Measurements from ENCODE around the gene MEMO1. TPM values are rescaled to one million over a fixed set of nuclear protein-coding genes. Genes with fewer than 3 reads are reported as not detected.

MEMO1 gene
- polyA plus RNA-seq, 1 donor (not counting 4 experiments of a cell fraction or from before 2014, with no cell fraction given), result 125 TPM

- peaks cover 96% of the 10 kb centered on the region for H3K79me2 ChIP-seq (ENCODE audit: control insufficient read depth, insufficient read depth, low read length)
- H3K9me3 ChIP-seq (ENCODE audit: control insufficient read depth, low read depth, low read length), result no peaks in the 10 kb centered on the region
- H4K20me1 ChIP-seq (ENCODE audit: control insufficient read depth, extremely low read depth, insufficient read depth, low read length), result peaks cover 10% of the 10 kb centered on the region
- H3K4me1 ChIP-seq (ENCODE audit: control insufficient read depth, extremely low read depth, insufficient read depth, low read length), result no peaks in the 10 kb centered on the region
- no peaks in the 10 kb centered on the region for H3K9me1 ChIP-seq (ENCODE audit: control insufficient read depth, extremely low read depth, insufficient read depth, low read length)
- H3K4me2 ChIP-seq (ENCODE audit: control insufficient read depth, extremely low read depth, insufficient read depth, low read depth, low read length), result no peak overlapping the region
- H3K27me3 ChIP-seq (ENCODE audit: control insufficient read depth, extremely low read depth, insufficient read depth, low read length), result no peaks in the 10 kb centered on the region
- H3K27ac ChIP-seq (ENCODE audit: control insufficient read depth, insufficient read depth, low read length), result no peak overlapping the region
- H3K9ac ChIP-seq (ENCODE audit: control insufficient read depth, extremely low read depth, insufficient read depth, low read length), result no peak overlapping the region
- no peak overlapping the region for H2AFZ ChIP-seq (ENCODE audit: control insufficient read depth, low read length)
- H3K36me3 ChIP-seq (ENCODE audit: control insufficient read depth in 2 of 2, extremely low read depth in 1 of 2, insufficient read depth in 2 of 2, low read length in 2 of 2), result no peaks in the 10 kb centered on the region
- dilution Hi-C loops (cut with MboI; ENCODE audit: extremely low pct_ligation_motif_present, low sequenced_read_pairs), result no loop called here
- H3K4me3 ChIP-seq (ENCODE audit: control insufficient read depth in 2 of 3, extremely low read depth in 1 of 3, insufficient read depth in 2 of 3, low read depth in 1 of 3, low read length in 3 of 3), result no peak overlapping the region
- TF ChIP-seq EZH2 (IDR thresholded peaks at IDR 0.05; ENCODE audit: low read length) (no peak), CTCF (optimal IDR thresholded peaks at IDR 0.05 in 1 of 3, IDR thresholded peaks at IDR 0.05 in 1 of 3, conservative IDR thresholded peaks at IDR 0.05 in 1 of 3; ENCODE audit: extremely low read depth in 1 of 3, insufficient read depth in 2 of 3, low read length in 3 of 3) (no peak)
- FAIRE-seq, result no peak
- DNase-seq (ENCODE audit: low read depth, low spot score), result no peak
Observed at GRCh38 chr2:31973665-31974064, 37.1 kb downstream of the MEMO1 start.

- no peak for FAIRE-seq
- no peaks in the 10 kb centered on the region for H3K9me1 ChIP-seq (ENCODE audit: control insufficient read depth, extremely low read depth, insufficient read depth, low read length)
- H3K4me1 ChIP-seq (ENCODE audit: control insufficient read depth, extremely low read depth, insufficient read depth, low read length), result no peaks in the 10 kb centered on the region
- no peaks in the 10 kb centered on the region for H3K27me3 ChIP-seq (ENCODE audit: control insufficient read depth, extremely low read depth, insufficient read depth, low read length)
- dilution Hi-C loops (cut with MboI; ENCODE audit: extremely low pct_ligation_motif_present, low sequenced_read_pairs), result no loop called here
- H3K9me3 ChIP-seq (ENCODE audit: control insufficient read depth, low read depth, low read length), result no peaks in the 10 kb centered on the region
- no peak overlapping the region for H2AFZ ChIP-seq (ENCODE audit: control insufficient read depth, low read length)
- H3K36me3 ChIP-seq (ENCODE audit: control insufficient read depth in 2 of 2, extremely low read depth in 1 of 2, insufficient read depth in 2 of 2, low read length in 2 of 2), result no peaks in the 10 kb centered on the region
- no peak for TF ChIP-seq EZH2 (IDR thresholded peaks at IDR 0.05; ENCODE audit: low read length)
- TF ChIP-seq CTCF (optimal IDR thresholded peaks at IDR 0.05 in 1 of 3, IDR thresholded peaks at IDR 0.05 in 1 of 3, conservative IDR thresholded peaks at IDR 0.05 in 1 of 3; ENCODE audit: extremely low read depth in 1 of 3, insufficient read depth in 2 of 3, low read length in 3 of 3), result no peak
- no peak overlapping the region for H3K4me2 ChIP-seq (ENCODE audit: control insufficient read depth, extremely low read depth, insufficient read depth, low read depth, low read length)
- DNase-seq (ENCODE audit: low read depth, low spot score), result no peak
- H4K20me1 ChIP-seq (ENCODE audit: control insufficient read depth, extremely low read depth, insufficient read depth, low read length), result peaks cover 6% of the 10 kb centered on the region
- peaks cover 95% of the 10 kb centered on the region for H3K79me2 ChIP-seq (ENCODE audit: control insufficient read depth, insufficient read depth, low read length)
- H3K4me3 ChIP-seq (ENCODE audit: control insufficient read depth in 2 of 3, extremely low read depth in 1 of 3, insufficient read depth in 2 of 3, low read depth in 1 of 3, low read length in 3 of 3), result no peak overlapping the region
- no peak overlapping the region for H3K27ac ChIP-seq (ENCODE audit: control insufficient read depth, insufficient read depth, low read length)
- no peak overlapping the region for H3K9ac ChIP-seq (ENCODE audit: control insufficient read depth, extremely low read depth, insufficient read depth, low read length)
Observed at GRCh38 chr2:31972059-31972458, 38.7 kb downstream of the MEMO1 start.

Data from keratinocyte (primary cell).